H9 (cell line): ENCODE measurements around the gene YOD1. TPM values are rescaled to one million over a fixed set of nuclear protein-coding genes. Genes with fewer than 3 reads are reported as not detected.

Source experiments
- DNase-seq: peaks from one replicate; pipeline ENCODE4 v3.0.0-alpha.2; 2017
- H2AFZ ChIP-seq: one replicate; pipeline ENCODE4 v1.6.1; 2013; ENCODE audit warnings: mild to moderate bottlenecking, low read length, control low read depth, moderate library complexity
- H2AK5ac ChIP-seq: 2 replicates; pipeline ENCODE4 v1.6.1; 2013; ENCODE audit warnings: low read length, control low read depth, mixed read lengths; ENCODE audit not compliant: insufficient read length
- H2BK120ac ChIP-seq: one replicate; pipeline ENCODE4 v1.6.1; 2013; ENCODE audit warnings: low read depth, mild to moderate bottlenecking, low read length, control low read depth, inconsistent platforms; ENCODE audit not compliant: poor library complexity, severe bottlenecking
- H2BK12ac ChIP-seq: 2 replicates; pipeline ENCODE4 v1.6.1; 2013; ENCODE audit warnings: low read length, control low read depth, mixed read lengths, low read depth; ENCODE audit not compliant: insufficient read length
- H2BK15ac ChIP-seq: 2 replicates; pipeline ENCODE4 v1.6.1; 2013; ENCODE audit warnings: low read depth, low read length, control low read depth
- H2BK20ac ChIP-seq: one replicate; pipeline ENCODE4 v1.6.1; 2013; ENCODE audit warnings: low read depth, mild to moderate bottlenecking, low read length, control low read depth, inconsistent platforms; ENCODE audit not compliant: poor library complexity, severe bottlenecking
- H2BK5ac ChIP-seq: 2 replicates; pipeline ENCODE4 v1.6.1; 2013; ENCODE audit warnings: low read length, control low read depth, mixed read lengths; ENCODE audit not compliant: insufficient read length
- H3K14ac ChIP-seq: 2 replicates; pipeline ENCODE4 v1.6.1; 2013; ENCODE audit warnings: low read length, control low read depth; ENCODE audit not compliant: insufficient read depth
- H3K18ac ChIP-seq: 2 replicates; pipeline ENCODE4 v1.6.1; 2013; ENCODE audit warnings: low read depth, mild to moderate bottlenecking, mixed read lengths, low read length, control low read depth; ENCODE audit not compliant: insufficient read length
- H3K23ac ChIP-seq: 2 replicates; pipeline ENCODE4 v1.6.1; 2013; ENCODE audit warnings: low read length, control low read depth, mixed read lengths, low read depth; ENCODE audit not compliant: insufficient read length
- H3K23me2 ChIP-seq: 2 replicates; pipeline ENCODE4 v1.6.1; 2013; ENCODE audit warnings: low read depth, mild to moderate bottlenecking, mixed read lengths, low read length, control low read depth; ENCODE audit not compliant: insufficient read length, poor library complexity, severe bottlenecking
- H3K27ac ChIP-seq: 2 replicates; pipeline ENCODE4 v1.5.1; 2013; ENCODE audit warnings: low read length, control low read depth, mixed read lengths, low read depth; ENCODE audit not compliant: insufficient read length
- H3K27me3 ChIP-seq: 2 replicates; pipeline ENCODE4 v1.6.1; 2013; ENCODE audit warnings: low read length, control low read depth, inconsistent platforms; ENCODE audit not compliant: insufficient read depth
- H3K4ac ChIP-seq: 2 replicates; pipeline ENCODE4 v1.6.1; 2013; ENCODE audit warnings: low read depth, mild to moderate bottlenecking, control low read depth, inconsistent platforms, low read length, moderate library complexity
- H3K4me1 ChIP-seq: 2 replicates; pipeline ENCODE4 v1.6.1; 2013; ENCODE audit warnings: low read length, control low read depth, inconsistent platforms; ENCODE audit not compliant: insufficient read depth
- H3K4me2 ChIP-seq: 2 replicates; pipeline ENCODE4 v1.6.1; 2013; ENCODE audit warnings: low read length, control low read depth, mixed read lengths; ENCODE audit not compliant: insufficient read length, insufficient read depth
- H3K56ac ChIP-seq: 2 replicates; pipeline ENCODE4 v1.6.1; 2013; ENCODE audit warnings: low read depth, mild to moderate bottlenecking, mixed read lengths, low read length, control low read depth; ENCODE audit not compliant: insufficient read length
- H3K79me1 ChIP-seq: 2 replicates; pipeline ENCODE4 v1.6.1; 2013; ENCODE audit warnings: low read depth, mild to moderate bottlenecking, moderate library complexity, low read length, control low read depth, inconsistent platforms; ENCODE audit not compliant: insufficient read depth, poor library complexity, severe bottlenecking
- H3K79me2 ChIP-seq: 2 replicates; pipeline ENCODE4 v1.6.1; 2013; ENCODE audit warnings: low read length, control low read depth, inconsistent platforms; ENCODE audit not compliant: insufficient read depth
- H3K9ac ChIP-seq: 2 replicates; pipeline ENCODE4 v1.6.1; 2013; ENCODE audit warnings: low read length, control low read depth, mixed read lengths; ENCODE audit not compliant: insufficient read length; ENCODE audit errors: extremely low read depth
- H3K9me3 ChIP-seq: one replicate; pipeline ENCODE4 v1.6.1; 2013; ENCODE audit warnings: low read depth, low read length, inconsistent platforms; ENCODE audit not compliant: control insufficient read depth
- H3T11ph ChIP-seq: one replicate; pipeline ENCODE4 v1.6.1; 2013; ENCODE audit warnings: mild to moderate bottlenecking, low read length, control low read depth, inconsistent platforms
- H4K20me1 ChIP-seq: one replicate; pipeline ENCODE4 v1.6.1; 2013; ENCODE audit not compliant: control insufficient read depth, insufficient read length, insufficient read depth
- H4K5ac ChIP-seq: 2 replicates; pipeline ENCODE4 v1.6.1; 2013; ENCODE audit warnings: low read depth, mild to moderate bottlenecking, mixed read lengths, low read length, control low read depth; ENCODE audit not compliant: insufficient read length
- H4K8ac ChIP-seq: replicated peaks from 2 replicates; pipeline ENCODE4 v1.6.1; 2013; ENCODE audit warnings: low read length, control low read depth, mixed read lengths, low read depth; ENCODE audit not compliant: insufficient read length
- H4K91ac ChIP-seq: 2 replicates; pipeline ENCODE4 v1.6.1; 2013; ENCODE audit warnings: low read depth, mild to moderate bottlenecking, moderate library complexity, mixed read lengths, low read length, control low read depth; ENCODE audit not compliant: insufficient read length
- H3K27ac Mint-ChIP-seq, 3 experiments: 2 replicates in 2 of 3; 3 replicates in 1 of 3; pipeline ENCODE4 v1.8.0; 2020 to 2021; ENCODE audit warnings: mixed read lengths in 3 of 3, mild to moderate bottlenecking in 1 of 3, moderate library complexity in 1 of 3
- H3K27me3 Mint-ChIP-seq: 2 replicates; pipeline ENCODE4 v1.8.0; 2021; ENCODE audit warnings: low read depth, mild to moderate bottlenecking, moderate library complexity, mixed read lengths
- H3K36me3 Mint-ChIP-seq, 3 experiments: 2 replicates in 2 of 3; 3 replicates in 1 of 3; pipeline ENCODE4 v1.8.0; 2020 to 2021; ENCODE audit warnings: low read depth in 3 of 3, mixed read lengths in 3 of 3; ENCODE audit not compliant: insufficient read depth in 1 of 3
- H3K4me1 Mint-ChIP-seq, 2 experiments: 2 replicates each; pipeline ENCODE4 v1.8.0; 2020; ENCODE audit warnings: mixed read lengths in 2 of 2
- H3K4me3 Mint-ChIP-seq, 2 experiments: 2 replicates in 1 of 2; 3 replicates in 1 of 2; pipeline ENCODE4 v1.8.0; 2020 to 2021; ENCODE audit warnings: mild to moderate bottlenecking in 2 of 2, mixed read lengths in 2 of 2, moderate library complexity in 1 of 2
- H3K9me3 Mint-ChIP-seq, 2 experiments: 2 replicates in 1 of 2; 3 replicates in 1 of 2; pipeline ENCODE4 v1.8.0; 2020; ENCODE audit warnings: mild to moderate bottlenecking in 2 of 2, mixed read lengths in 2 of 2, moderate library complexity in 1 of 2
- CTCF ChIP-seq: fragments of 200-600 bp; sonication (generic); conservative IDR thresholded peaks from 3 replicates; pipeline ENCODE4 v1.8.0; 2021; ENCODE audit warnings: antibody characterized with exemption, mild to moderate bottlenecking
- WGBS: extraction: QIAGEN DNeasy Blood & Tissue Kit; methylation state at CpG from one replicate; pipeline ENCODE4 v1.1.7; 2013; ENCODE audit warnings: missing lambda C conversion rate, low lambda C conversion rate, mixed read lengths; ENCODE audit not compliant: insufficient read length; ENCODE audit errors: extremely low coverage; 5-methylcytosine and 5-hydroxymethylcytosine counted together
- total RNA-seq: library from RNA; stranded (reverse); gene quantifications from 2 replicates; pipeline ENCODE4 v1.2.1, GENCODE V29; 2021

Gene YOD1
- total RNA-seq, 1 experiment from 2014 or later: 8.6 TPM

- peaks cover 40 to 44% of the 10 kb centered on the region in 2 experiments for H3K4me1 Mint-ChIP-seq
- H3K36me3 Mint-ChIP-seq: peaks cover 13 to 28% (median 20%) of the 10 kb centered on the region in 3 experiments; a peak in 6 of 7 replicates
These were observed 2.0 kb downstream of the YOD1 start for GRCh38 chr1:207049054-207049453.

More at GRCh38 chr1:207049054-207049453, 2.0 kb downstream of the YOD1 start:
- no peak overlapping the region for H3K23ac ChIP-seq
- no peak overlapping the region for H3T11ph ChIP-seq
- no peak overlapping the region for H3K56ac ChIP-seq
- no peak overlapping the region for H2BK120ac ChIP-seq
- H3K27ac ChIP-seq: no peak overlapping the region
- H3K4me1 ChIP-seq: peaks cover 3% of the 10 kb centered on the region; the same call in 1 of the 2 replicates
- no peaks in the 10 kb centered on the region for H3K27me3 ChIP-seq
- Mint-ChIP-seq H3K27me3 (peaks cover 1% of the 10 kb centered on the region), H3K4me3 (peak overlapping the region; percentile 99 to 100; a peak in 3 of 5 replicates), H3K9me3 (no peaks in the 10 kb centered on the region; a peak in 1 of 5 replicates), H3K27ac (0 out of 7 replicates have a peak overlapping the region, but pooled peaks of 1 of the 3 experiments have one; percentile 31)
- no peaks in the 10 kb centered on the region for H3K9me3 ChIP-seq
- no peak overlapping the region for H3K9ac ChIP-seq
- H4K8ac ChIP-seq: no peak overlapping the region
- H2BK15ac ChIP-seq: no peak overlapping the region
- no peaks in the 10 kb centered on the region for H4K20me1 ChIP-seq
- peaks cover 10% of the 10 kb centered on the region; the same call in 1 of the 2 replicates for H3K79me2 ChIP-seq
- H3K79me1 ChIP-seq: no peaks in the 10 kb centered on the region
- peaks cover 11% of the 10 kb centered on the region for H3K23me2 ChIP-seq
- no peak overlapping the region for H2BK12ac ChIP-seq
- no peak overlapping the region for H3K4me2 ChIP-seq
- no peak overlapping the region for H3K4ac ChIP-seq
- no peak overlapping the region for H3K18ac ChIP-seq
- H4K91ac ChIP-seq: no peak overlapping the region
- H2BK20ac ChIP-seq: no peak overlapping the region
- H2AK5ac ChIP-seq: no peak overlapping the region
- WGBS: no CpG with 5 or more reads among the region's 4 CpGs
- no peak overlapping the region for H2AFZ ChIP-seq
- H4K5ac ChIP-seq: no peak overlapping the region
- no peak overlapping the region for H3K14ac ChIP-seq
- no peak for TF ChIP-seq CTCF
- no peak for DNase-seq
- no peak overlapping the region for H2BK5ac ChIP-seq
